Stimulated activated CD4-positive, alpha-beta T cell treated with anti-CD3 and anti-CD28 coated beads, Interleukin-1b, Interleukin-23, amount 100 ng/mL, for 4 hours (primary cell): Measurements from ENCODE around the gene GSTM1.

Experiments
- DNase-seq, 2 donors: peaks; one replicate each; pipeline ENCODE4 v3.0.0-alpha.2; 2020; ENCODE audit warnings: low read depth in 2 of 2

GSTM1 gene

GRCh38 chr1:109687641-109688499, at the start of gene GSTM1:
Gene GSTM1 (plus strand): TSS chr1:109687817. CDS start chr1:109687874, 57 bp downstream.
- peak in 1 of 2 donors; percentile 76 for DNase-seq

GRCh38 chr1:109639063-109639840, 48.4 kb upstream of the GSTM1 start:
- DNase-seq: no peak

GRCh38 chr1:109639841-109640184, 47.8 kb upstream of the GSTM1 start:
- no peak for DNase-seq

GRCh38 chr1:109640285-109640865, 47.2 kb upstream of the GSTM1 start:
- peak; percentile 91 to 92 for DNase-seq

- no peak for DNase-seq
Observed at GRCh38 chr1:109641078-109641740, 46.4 kb upstream of the GSTM1 start.

GRCh38 chr1:109641861-109642260, 45.8 kb upstream of the GSTM1 start:
- DNase-seq: no peak

GRCh38 chr1:109642626-109643025, 45.0 kb upstream of the GSTM1 start:
- no peak for DNase-seq

GRCh38 chr1:109643385-109644230, 44.0 kb upstream of the GSTM1 start:
- peak; percentile 84 to 89 for DNase-seq

GRCh38 chr1:109644670-109645069, 42.9 kb upstream of the GSTM1 start:
- no peak for DNase-seq

- DNase-seq: no peak
Observed at GRCh38 chr1:109649491-109649914, 38.1 kb upstream of the GSTM1 start.

GRCh38 chr1:109650609-109651008, 37.0 kb upstream of the GSTM1 start:
- DNase-seq: no peak

GRCh38 chr1:109652402-109652801, 35.2 kb upstream of the GSTM1 start:
- DNase-seq: no peak

GRCh38 chr1:109653306-109653705, 34.3 kb upstream of the GSTM1 start:
- DNase-seq: no peak

GRCh38 chr1:109654519-109654918, 33.1 kb upstream of the GSTM1 start:
- DNase-seq: no peak

- peak; percentile 38 to 65 for DNase-seq
Observed at GRCh38 chr1:109655615-109656519, 31.8 kb upstream of the GSTM1 start, which contains the start of gene GSTM4. Gene GSTM4 (plus strand): TSS chr1:109656099. CDS start chr1:109656390, 291 bp downstream.

- DNase-seq: no peak
Observed at GRCh38 chr1:109657395-109657794, 30.2 kb upstream of the GSTM1 start.

- DNase-seq: no peak
Observed at GRCh38 chr1:109657970-109658369, 29.6 kb upstream of the GSTM1 start.

GRCh38 chr1:109658533-109659042, 29.0 kb upstream of the GSTM1 start:
- no peak for DNase-seq

- DNase-seq: no peak
Observed at GRCh38 chr1:109659145-109659544, 28.5 kb upstream of the GSTM1 start.
